Measurements from ENCODE around the gene PRPF6. TPM values are rescaled to one million over a fixed set of nuclear protein-coding genes. Genes with fewer than 3 reads are reported as not detected.
A peak's percentile ranks its signal among the peaks of the same experiment; 100 is the strongest.

PRPF6 gene
- total RNA-seq, 1 experiment from 2014 or later = 181 TPM

DNA sequence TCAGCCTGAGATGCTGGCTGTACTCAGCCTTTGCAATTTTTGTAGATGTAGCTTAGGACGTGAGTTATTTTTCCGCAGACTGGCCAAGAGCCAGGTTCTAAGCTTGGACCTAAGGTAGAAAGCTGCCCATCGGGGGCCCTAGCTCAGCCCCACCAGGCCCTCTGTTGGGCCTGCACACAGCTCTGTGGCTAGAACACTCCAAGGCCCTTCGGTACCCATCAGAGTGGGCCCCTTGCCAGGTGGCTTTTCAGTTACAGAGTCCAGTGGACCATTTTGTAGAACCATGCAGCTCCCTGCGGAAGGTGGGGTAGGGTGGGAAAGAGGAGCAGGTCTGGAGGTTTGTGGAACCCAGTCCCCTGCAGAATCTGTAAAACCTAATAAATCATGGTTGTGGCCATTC is 47.3 kb upstream of the PRPF6 start:
- H3K36me3 Mint-ChIP-seq (ENCODE audit: insufficient read depth, unreplicated experiment) = peaks cover 97% of the 10 kb centered on the region
- peaks cover 15% of the 10 kb centered on the region for H3K36me3 ChIP-seq (ENCODE audit: control insufficient read depth, insufficient read depth, low read length)

DNA sequence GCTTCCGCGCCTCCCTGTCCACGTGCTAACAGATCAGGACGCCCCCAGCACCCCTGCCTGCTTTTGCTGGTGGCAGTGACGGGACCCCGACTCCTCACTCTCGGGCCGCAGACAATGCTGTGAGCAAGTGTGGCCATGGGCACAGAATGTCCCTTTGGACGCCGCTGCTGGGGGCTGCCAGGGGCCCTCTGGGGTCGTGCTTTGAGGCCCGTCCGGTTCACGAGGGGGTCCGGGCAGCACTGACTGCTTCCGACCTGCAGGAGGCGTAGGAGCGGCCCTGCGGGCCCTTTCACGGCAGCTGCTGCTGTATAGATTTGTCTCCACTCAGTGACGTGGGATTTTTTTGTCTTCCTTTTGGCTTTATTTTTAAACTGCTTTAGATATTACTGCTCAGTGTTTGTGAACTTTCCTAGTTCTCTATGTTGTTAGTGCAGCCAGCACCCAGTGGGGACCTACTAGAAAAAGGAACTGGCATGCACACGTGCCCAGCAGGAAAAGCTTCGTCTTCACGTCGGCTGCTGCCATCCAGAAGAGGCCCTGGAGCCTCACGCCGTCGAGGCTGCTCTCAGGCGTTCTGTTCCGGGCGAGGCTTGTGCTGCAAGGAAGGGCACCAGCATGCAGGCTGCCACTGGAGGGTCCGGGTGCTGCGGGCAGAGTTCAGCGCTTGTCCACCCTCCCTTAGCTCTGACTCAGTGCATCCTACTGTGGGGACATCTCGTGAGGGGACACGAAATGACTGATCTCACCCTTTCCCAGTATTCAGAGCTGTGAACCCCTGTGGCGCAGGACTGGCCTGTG is 46.5 kb upstream of the PRPF6 start:
- Mint-ChIP-seq H3K4me3 (ENCODE audit: unreplicated experiment) (no peak overlapping the region), H3K36me3 (ENCODE audit: insufficient read depth, unreplicated experiment) (peaks cover 93% of the 10 kb centered on the region), H3K4me1 (ENCODE audit: low read depth, unreplicated experiment) (no peaks in the 10 kb centered on the region), H3K9me3 (ENCODE audit: unreplicated experiment) (no peaks in the 10 kb centered on the region), H3K27me3 (ENCODE audit: insufficient read depth, unreplicated experiment) (no peaks in the 10 kb centered on the region), H3K27ac (ENCODE audit: unreplicated experiment) (no peak overlapping the region)
- POLR2A ChIA-PET = no interaction called here
- CTCF ChIA-PET = interaction anchor here (0.6 to 0.8 kb wide), 3 partner anchors 39 to 212 kb away, joined by 3 to 9 read pairs (median 4); no protein-coding TSS in a partner anchor
- intact Hi-C loops (cut with micrococcal nuclease; ENCODE audit: unreplicated experiment) = no loop called here
- Histone ChIP-seq H3K36me3 (ENCODE audit: control insufficient read depth, insufficient read depth, low read length) (peaks cover 17% of the 10 kb centered on the region), H3K27me3 (replicated peaks; ENCODE audit: control insufficient read depth, insufficient read depth, low read length) (no peaks in the 10 kb centered on the region), H3K4me1 (no peaks in the 10 kb centered on the region), H3K4me3 (ENCODE audit: low read depth, low read length) (no peak overlapping the region), H3K9me3 (no peaks in the 10 kb centered on the region)
- no TSS peak for BruUV-seq (replicated peaks)
- TF ChIP-seq, protein P1, sequence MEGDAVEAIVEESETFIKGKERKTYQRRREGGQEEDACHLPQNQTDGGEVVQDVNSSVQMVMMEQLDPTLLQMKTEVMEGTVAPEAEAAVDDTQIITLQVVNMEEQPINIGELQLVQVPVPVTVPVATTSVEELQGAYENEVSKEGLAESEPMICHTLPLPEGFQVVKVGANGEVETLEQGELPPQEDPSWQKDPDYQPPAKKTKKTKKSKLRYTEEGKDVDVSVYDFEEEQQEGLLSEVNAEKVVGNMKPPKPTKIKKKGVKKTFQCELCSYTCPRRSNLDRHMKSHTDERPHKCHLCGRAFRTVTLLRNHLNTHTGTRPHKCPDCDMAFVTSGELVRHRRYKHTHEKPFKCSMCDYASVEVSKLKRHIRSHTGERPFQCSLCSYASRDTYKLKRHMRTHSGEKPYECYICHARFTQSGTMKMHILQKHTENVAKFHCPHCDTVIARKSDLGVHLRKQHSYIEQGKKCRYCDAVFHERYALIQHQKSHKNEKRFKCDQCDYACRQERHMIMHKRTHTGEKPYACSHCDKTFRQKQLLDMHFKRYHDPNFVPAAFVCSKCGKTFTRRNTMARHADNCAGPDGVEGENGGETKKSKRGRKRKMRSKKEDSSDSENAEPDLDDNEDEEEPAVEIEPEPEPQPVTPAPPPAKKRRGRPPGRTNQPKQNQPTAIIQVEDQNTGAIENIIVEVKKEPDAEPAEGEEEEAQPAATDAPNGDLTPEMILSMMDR (IDR thresholded peaks at IDR 0.05; ENCODE audit: insufficient read depth in 1 of 2, low read depth in 1 of 2, low read length in 1 of 2, severe bottlenecking in 1 of 2, unreplicated experiment in 1 of 2) = peak; percentile 52 to 63
- DNase-seq = peak; percentile 41 to 56

More for the DNA sequence above, 47.3 kb upstream of the PRPF6 start:
- Mint-ChIP-seq H3K27me3 (ENCODE audit: insufficient read depth, unreplicated experiment) (no peaks in the 10 kb centered on the region), H3K4me1 (ENCODE audit: low read depth, unreplicated experiment) (no peaks in the 10 kb centered on the region), H3K9me3 (ENCODE audit: unreplicated experiment) (no peaks in the 10 kb centered on the region), H3K4me3 (ENCODE audit: unreplicated experiment) (no peak overlapping the region), H3K27ac (ENCODE audit: unreplicated experiment) (no peak overlapping the region)
- CTCF ChIA-PET = interaction anchor here (0.5 to 0.6 kb wide), 2 partner anchors 169 to 212 kb away, joined by 3 to 4 read pairs; no protein-coding TSS in a partner anchor
- TF ChIP-seq, protein P1 (IDR thresholded peaks at IDR 0.05; ENCODE audit: insufficient read depth in 1 of 2, low read depth in 1 of 2, low read length in 1 of 2, severe bottlenecking in 1 of 2, unreplicated experiment in 1 of 2) = no peak
- H3K4me3 ChIP-seq (ENCODE audit: low read depth, low read length) = no peak overlapping the region
- POLR2A ChIA-PET = interaction anchor here (0.8 kb wide), 1 partner anchor 37 kb away, joined by 3 read pairs; no protein-coding TSS in a partner anchor
- H3K27me3 ChIP-seq (replicated peaks; ENCODE audit: control insufficient read depth, insufficient read depth, low read length) = no peaks in the 10 kb centered on the region
- no peaks in the 10 kb centered on the region for H3K4me1 ChIP-seq
- DNase-seq = no peak
- intact Hi-C loops (cut with micrococcal nuclease; ENCODE audit: unreplicated experiment) = no loop called here
- H3K9me3 ChIP-seq = no peaks in the 10 kb centered on the region
- TSS peak; percentile 22 for BruUV-seq (replicated peaks)

DNA sequence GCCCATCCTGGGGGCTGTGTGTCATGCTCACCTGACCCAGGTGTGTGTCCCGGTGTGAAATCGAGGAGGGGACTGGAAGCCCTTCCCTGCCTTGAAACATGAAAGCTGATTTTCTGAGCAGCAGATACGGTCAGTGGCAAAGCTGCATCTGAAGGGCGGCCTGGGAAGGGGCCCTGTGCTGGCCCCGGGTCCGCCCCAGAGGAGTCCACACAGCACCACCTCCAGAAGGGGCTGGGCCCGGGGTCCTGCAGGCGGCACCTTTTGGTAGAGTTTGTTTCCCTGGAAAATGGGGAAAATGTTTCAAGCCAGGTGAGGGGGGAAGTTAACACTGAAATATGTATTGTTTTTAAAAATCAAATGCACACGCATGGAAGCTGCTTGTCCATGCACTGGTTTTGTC is 45.5 kb upstream of the PRPF6 start:
- no peaks in the 10 kb centered on the region for H3K9me3 ChIP-seq
- TF ChIP-seq, protein P1 (IDR thresholded peaks at IDR 0.05; ENCODE audit: insufficient read depth in 1 of 2, low read depth in 1 of 2, low read length in 1 of 2, severe bottlenecking in 1 of 2, unreplicated experiment in 1 of 2) = no peak
- H3K27me3 ChIP-seq (replicated peaks; ENCODE audit: control insufficient read depth, insufficient read depth, low read length) = no peaks in the 10 kb centered on the region
- CTCF ChIA-PET = interaction anchor here (0.7 to 0.8 kb wide), 2 partner anchors 38 to 185 kb away, joined by 3 to 9 read pairs; no protein-coding TSS in a partner anchor
- no peak for DNase-seq
- Mint-ChIP-seq H3K36me3 (ENCODE audit: insufficient read depth, unreplicated experiment) (peaks cover 93% of the 10 kb centered on the region), H3K4me3 (ENCODE audit: unreplicated experiment) (no peak overlapping the region), H3K4me1 (ENCODE audit: low read depth, unreplicated experiment) (no peaks in the 10 kb centered on the region), H3K27me3 (ENCODE audit: insufficient read depth, unreplicated experiment) (no peaks in the 10 kb centered on the region), H3K9me3 (ENCODE audit: unreplicated experiment) (no peaks in the 10 kb centered on the region), H3K27ac (ENCODE audit: unreplicated experiment) (peak overlapping the region; percentile 66)
- no peaks in the 10 kb centered on the region for H3K4me1 ChIP-seq
- H3K36me3 ChIP-seq (ENCODE audit: control insufficient read depth, insufficient read depth, low read length) = peaks cover 19% of the 10 kb centered on the region
- intact Hi-C loops (cut with micrococcal nuclease; ENCODE audit: unreplicated experiment) = no loop called here
- POLR2A ChIA-PET = no interaction called here
- no TSS peak for BruUV-seq (replicated peaks)
- H3K4me3 ChIP-seq (ENCODE audit: low read depth, low read length) = no peak overlapping the region

All from Caco-2 (cell line).